MV-4-11 (cell line): ENCODE measurements around the gene NDUFB8.
"Not testable (repeated sequence)": the region's sequence is repeated elsewhere in the genome, so short reads cannot be mapped to it uniquely, and the experiment has no call there.

Experiments
- DNase-seq: peaks from one replicate; lab custom pipeline; 2025; lab: John Stamatoyannopoulos, UW

Gene NDUFB8

GRCh38 chr10:100529475-100530298 lies at the start of gene NDUFB8:
TSS of gene NDUFB8 (minus strand) at chr10:100529871. CDS start at chr10:100529851, 20 bp downstream.
- peak; percentile 76 for DNase-seq

GRCh38 chr10:100576282-100576635 lies 46.6 kb upstream of the NDUFB8 start:
- no peak for DNase-seq

- no peak for DNase-seq
Measured at GRCh38 chr10:100575585-100576281, 46.1 kb upstream of the NDUFB8 start.

GRCh38 chr10:100575146-100575545 lies 45.5 kb upstream of the NDUFB8 start:
- not testable (repeated sequence) for DNase-seq

GRCh38 chr10:100571084-100571856 lies 41.6 kb upstream of the NDUFB8 start:
- no peak for DNase-seq

- no peak for DNase-seq
Measured at GRCh38 chr10:100570506-100570905, 40.8 kb upstream of the NDUFB8 start.

GRCh38 chr10:100569687-100570481 lies 40.2 kb upstream of the NDUFB8 start:
- DNase-seq: no peak

GRCh38 chr10:100568912-100569311 lies 39.2 kb upstream of the NDUFB8 start:
- no peak for DNase-seq

- DNase-seq: no peak
Measured at GRCh38 chr10:100567826-100568225, 38.2 kb upstream of the NDUFB8 start.

GRCh38 chr10:100567249-100567648 lies 37.6 kb upstream of the NDUFB8 start:
- no peak for DNase-seq

GRCh38 chr10:100566561-100566960 lies 36.9 kb upstream of the NDUFB8 start:
- DNase-seq: no peak

- no peak for DNase-seq
Measured at GRCh38 chr10:100565206-100565985, 35.7 kb upstream of the NDUFB8 start.

- DNase-seq: no peak
Measured at GRCh38 chr10:100562008-100562672, 32.5 kb upstream of the NDUFB8 start.

GRCh38 chr10:100561005-100561404 lies 31.3 kb upstream of the NDUFB8 start:
- DNase-seq: no peak

- no peak for DNase-seq
Measured at GRCh38 chr10:100560248-100560647, 30.6 kb upstream of the NDUFB8 start.

GRCh38 chr10:100554902-100555301 lies 25.2 kb upstream of the NDUFB8 start:
- DNase-seq: no peak

- peak; percentile 40 for DNase-seq
Measured at GRCh38 chr10:100553929-100554328, 24.3 kb upstream of the NDUFB8 start.

- DNase-seq: no peak
Measured at GRCh38 chr10:100551738-100552137, 22.1 kb upstream of the NDUFB8 start.

GRCh38 chr10:100551196-100551595 lies 21.5 kb upstream of the NDUFB8 start:
- peak; percentile 84 for DNase-seq

GRCh38 chr10:100544950-100545349 lies 15.3 kb upstream of the NDUFB8 start:
- no peak for DNase-seq
